ENCODE data around the gene MIEF1.

Gene MIEF1

GRCh38 chr22:39471381-39472141, 30.5 kb upstream of the MIEF1 start:
- peak; percentile 26 for DNase-seq

GRCh38 chr22:39472570-39473556, 29.2 kb upstream of the MIEF1 start:
- DNase-seq: peak; percentile 65

GRCh38 chr22:39473851-39474250, 28.2 kb upstream of the MIEF1 start:
- DNase-seq: no peak

- DNase-seq: no peak
Measured at GRCh38 chr22:39474351-39475111, 27.6 kb upstream of the MIEF1 start.

GRCh38 chr22:39475337-39475736, 26.8 kb upstream of the MIEF1 start:
- no peak for DNase-seq

GRCh38 chr22:39475902-39476301, 26.2 kb upstream of the MIEF1 start:
- DNase-seq: peak; percentile 4

GRCh38 chr22:39476664-39477063, 25.4 kb upstream of the MIEF1 start:
- no peak for DNase-seq

GRCh38 chr22:39477542-39477941, 24.5 kb upstream of the MIEF1 start:
- DNase-seq: no peak

- no peak for DNase-seq
Measured at GRCh38 chr22:39478441-39478850, 23.6 kb upstream of the MIEF1 start.

GRCh38 chr22:39479254-39479653, 22.8 kb upstream of the MIEF1 start:
- no peak for DNase-seq

GRCh38 chr22:39480557-39480956, 21.5 kb upstream of the MIEF1 start:
- DNase-seq: no peak

GRCh38 chr22:39481054-39481453, 21.0 kb upstream of the MIEF1 start:
- no peak for DNase-seq

- no peak for DNase-seq
Measured at GRCh38 chr22:39481595-39481994, 20.5 kb upstream of the MIEF1 start.

GRCh38 chr22:39482768-39483167, 19.3 kb upstream of the MIEF1 start:
- DNase-seq: no peak

- no peak for DNase-seq
Measured at GRCh38 chr22:39486951-39487825, 14.9 kb upstream of the MIEF1 start.

- DNase-seq: no peak
Measured at GRCh38 chr22:39487826-39488520, 14.1 kb upstream of the MIEF1 start.

GRCh38 chr22:39488563-39489083, 13.5 kb upstream of the MIEF1 start:
- no peak for DNase-seq

- no peak for DNase-seq
Measured at GRCh38 chr22:39489094-39490068, 12.7 kb upstream of the MIEF1 start.

GRCh38 chr22:39490135-39490798, 11.8 kb upstream of the MIEF1 start:
- no peak for DNase-seq

Data from DMS79 treated with DMSO at 0.1 percent for 48 hours (cell line).